SK-N-SH treated with all-trans-retinoic acid at 6 μM for 48 hours (cell line): Measurements from ENCODE around the gene SOHLH1.

ENCODE experiments used
- ARNTL ChIP-seq: fragments of 450-650 bp; formaldehyde crosslinking; IDR thresholded peaks from 2 replicates; pipeline ENCODE4 v1.5.0; 2020; ENCODE audit warnings: low read depth, mild to moderate bottlenecking, moderate library complexity, borderline replicate concordance
- CSDC2 ChIP-seq: fragments of 250-450 bp; sonication (Bioruptor Pico); IDR thresholded peaks from 2 replicates; pipeline ENCODE4 v1.5.0; 2020; ENCODE audit warnings: mild to moderate bottlenecking, moderate library complexity
- ESRRG ChIP-seq: fragments of 250-450 bp; sonication (Bioruptor Pico); IDR thresholded peaks from 2 replicates; pipeline ENCODE4 v1.6.1; 2021; ENCODE audit warnings: mild to moderate bottlenecking
- RARB ChIP-seq: fragments of 250-450 bp; sonication (Bioruptor Pico); IDR thresholded peaks from 2 replicates; pipeline ENCODE4 v1.8.0; 2021; ENCODE audit warnings: mild to moderate bottlenecking, moderate library complexity
- SNAI2 ChIP-seq: fragments of 250-450 bp; sonication (Bioruptor Pico); IDR thresholded peaks from 2 replicates; pipeline ENCODE4 v1.5.0; 2020; ENCODE audit warnings: mild to moderate bottlenecking, moderate library complexity
- TCF4 ChIP-seq: fragments of 250-450 bp; sonication (Bioruptor Pico); IDR thresholded peaks from 2 replicates; pipeline ENCODE4 v1.8.0; 2021; ENCODE audit warnings: mild to moderate bottlenecking, moderate library complexity, borderline replicate concordance
- TOX ChIP-seq: fragments of 250-450 bp; sonication (Bioruptor Pico); IDR thresholded peaks from 2 replicates; pipeline ENCODE4 v1.8.0; 2021; ENCODE audit warnings: mild to moderate bottlenecking, moderate library complexity, borderline replicate concordance
- ZFP3 ChIP-seq: fragments of 250-450 bp; sonication (Bioruptor Pico); IDR thresholded peaks from 2 replicates; pipeline ENCODE4 v1.5.0; 2020; ENCODE audit warnings: mild to moderate bottlenecking, moderate library complexity
- ZFP30 ChIP-seq: fragments of 450-650 bp; formaldehyde crosslinking; IDR thresholded peaks from 2 replicates; pipeline ENCODE4 v1.5.0; 2022; ENCODE audit warnings: mild to moderate bottlenecking, moderate library complexity
- TF ChIP-seq, protein P1 (sequence below): fragments of 250-450 bp; sonication (Bioruptor Pico); IDR thresholded peaks from 2 replicates; pipeline ENCODE4 v1.8.0; 2021; ENCODE audit warnings: low read depth, mild to moderate bottlenecking, moderate library complexity, borderline replicate concordance

DNA sequence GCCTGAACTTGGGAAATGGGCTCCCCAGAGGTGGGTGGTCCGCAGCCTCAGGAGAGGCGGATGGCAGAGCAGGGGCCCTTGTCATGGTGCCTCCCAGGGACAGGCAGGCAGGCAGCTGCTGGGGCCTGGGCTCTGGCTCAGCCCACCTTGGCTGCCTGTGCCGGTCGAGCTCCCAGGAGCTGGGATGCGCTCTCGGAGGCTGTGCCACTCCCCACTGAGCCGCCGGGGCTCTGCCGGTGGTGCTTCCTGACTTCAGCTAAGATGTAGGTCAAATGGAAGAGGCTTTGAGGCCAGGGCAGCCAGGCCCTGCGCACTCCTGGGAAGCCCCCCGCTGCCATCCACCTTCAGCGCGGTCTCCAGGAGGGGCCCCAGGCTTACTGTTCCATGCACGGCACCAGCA lies 43.7 kb upstream of the SOHLH1 start:
- TF ChIP-seq TOX (no peak), SNAI2 (CRISPR knock-in tag) (no peak), ESRRG (no peak), RARB (CRISPR knock-in tag) (no peak), ZFP3 (CRISPR knock-in tag) (no peak), ZFP30 (CRISPR knock-in tag) (no peak), CSDC2 (CRISPR knock-in tag) (no peak), TCF4 (CRISPR knock-in tag) (no peak), ARNTL (no peak)
- TF ChIP-seq, protein P1, sequence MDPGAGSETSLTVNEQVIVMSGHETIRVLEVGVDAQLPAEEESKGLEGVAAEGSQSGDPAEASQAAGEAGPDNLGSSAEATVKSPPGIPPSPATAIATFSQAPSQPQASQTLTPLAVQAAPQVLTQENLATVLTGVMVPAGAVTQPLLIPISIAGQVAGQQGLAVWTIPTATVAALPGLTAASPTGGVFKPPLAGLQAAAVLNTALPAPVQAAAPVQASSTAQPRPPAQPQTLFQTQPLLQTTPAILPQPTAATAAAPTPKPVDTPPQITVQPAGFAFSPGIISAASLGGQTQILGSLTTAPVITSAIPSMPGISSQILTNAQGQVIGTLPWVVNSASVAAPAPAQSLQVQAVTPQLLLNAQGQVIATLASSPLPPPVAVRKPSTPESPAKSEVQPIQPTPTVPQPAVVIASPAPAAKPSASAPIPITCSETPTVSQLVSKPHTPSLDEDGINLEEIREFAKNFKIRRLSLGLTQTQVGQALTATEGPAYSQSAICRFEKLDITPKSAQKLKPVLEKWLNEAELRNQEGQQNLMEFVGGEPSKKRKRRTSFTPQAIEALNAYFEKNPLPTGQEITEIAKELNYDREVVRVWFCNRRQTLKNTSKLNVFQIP = no peak
